H1 (cell line): ENCODE data around the gene KIF2C. TPM values are rescaled to one million over a fixed set of nuclear protein-coding genes. Genes with fewer than 3 reads are reported as not detected.

Source experiments
- CTCF ChIA-PET: fragments of 300-600 bp; sonication (Branson Sonifier 250); formaldehyde crosslinking; loops from one replicate; lab custom pipeline; 2021; ENCODE audit not compliant: partially characterized antibody; lab: Charles Lee
- POLR2A ChIA-PET: fragments of 300-600 bp; sonication (Branson Sonifier 250); formaldehyde crosslinking; loops from one replicate; lab custom pipeline; 2021; ENCODE audit warnings: inconsistent platforms; ENCODE audit not compliant: partially characterized antibody; lab: Charles Lee
- DNase-seq, 2 experiments: peaks; one replicate each; pipeline versions ENCODE4 v3.0.0 to v3.0.0-alpha.2; 2010 to 2022; ENCODE audit warnings: low spot score in 2 of 2, low read depth in 1 of 2, mixed read lengths in 1 of 2
- FAIRE-seq: peaks from 2 replicates; lab custom pipeline; 2011; peaks lifted over from hg19 to GRCh38; lab: Jason Lieb, UNC
- H2AFZ ChIP-seq: 2 replicates; pipeline ENCODE4 v1.8.1; 2012; ENCODE audit warnings: low read length, inconsistent platforms
- H2AK5ac ChIP-seq: 2 replicates; pipeline ENCODE4 v1.6.1; 2013; ENCODE audit warnings: low read depth, low read length
- H2BK120ac ChIP-seq: replicated peaks from 2 replicates; pipeline ENCODE3; 2013; ENCODE audit warnings: low read depth, low read length, inconsistent platforms
- H2BK12ac ChIP-seq: 2 replicates; pipeline ENCODE4 v1.6.1; 2013; ENCODE audit warnings: low read depth, low read length
- H2BK15ac ChIP-seq: 2 replicates; pipeline ENCODE4 v1.6.1; 2013; ENCODE audit warnings: low read length
- H2BK20ac ChIP-seq: 2 replicates; pipeline ENCODE4 v1.6.1; 2013; ENCODE audit warnings: low read length
- H2BK5ac ChIP-seq: 2 replicates; pipeline ENCODE4 v1.6.1; 2013; ENCODE audit warnings: low read depth, low read length
- H3K14ac ChIP-seq: 2 replicates; pipeline ENCODE4 v1.6.1; 2013; ENCODE audit warnings: inconsistent platforms; ENCODE audit not compliant: insufficient read length
- H3K18ac ChIP-seq: 2 replicates; pipeline ENCODE4 v1.6.1; 2013; ENCODE audit warnings: low read length; ENCODE audit errors: extremely low read depth
- H3K23ac ChIP-seq: 2 replicates; pipeline ENCODE4 v1.6.1; 2013; ENCODE audit warnings: inconsistent platforms; ENCODE audit not compliant: insufficient read length
- H3K23me2 ChIP-seq: 2 replicates; pipeline ENCODE4 v1.6.1; 2013; ENCODE audit warnings: low read depth, low read length
- H3K27ac ChIP-seq: 2 replicates; pipeline ENCODE4 v1.6.1; 2011; ENCODE audit warnings: low read depth, low read length, inconsistent platforms
- H3K27me3 ChIP-seq, 4 experiments: replicated peaks in 1 of 4; 1 replicate in 1 of 4; 2 replicates in 3 of 4; pipeline versions ENCODE4 v1.6.1 to v1.8.1; 2011 to 2013; ENCODE audit warnings: low read length in 3 of 4, mild to moderate bottlenecking in 3 of 4, inconsistent platforms in 2 of 4, mixed read lengths in 2 of 4, moderate library complexity in 1 of 4; ENCODE audit not compliant: control insufficient read depth in 3 of 4, insufficient read depth in 3 of 4; ENCODE audit errors: extremely low read depth in 1 of 4
- H3K36me3 ChIP-seq, 4 experiments: 2 replicates each; pipeline versions ENCODE4 v1.6.1 to v1.8.1; 2011 to 2013; ENCODE audit warnings: mild to moderate bottlenecking in 4 of 4, low read length in 3 of 4, moderate library complexity in 2 of 4, control low read depth in 1 of 4, inconsistent platforms in 1 of 4; ENCODE audit not compliant: insufficient read depth in 4 of 4, control insufficient read depth in 2 of 4
- H3K4ac ChIP-seq: replicated peaks from 2 replicates; pipeline ENCODE3; 2013; ENCODE audit warnings: low read length, low read depth, mixed read lengths, inconsistent platforms; ENCODE audit not compliant: insufficient read length
- H3K4me1 ChIP-seq, 4 experiments: replicated peaks in 1 of 4; 1 replicate in 1 of 4; 2 replicates in 3 of 4; pipeline versions ENCODE4 v1.6.1 to v1.8.1; 2011 to 2013; ENCODE audit warnings: low read length in 3 of 4, inconsistent platforms in 2 of 4, mixed read lengths in 1 of 4; ENCODE audit not compliant: insufficient read depth in 4 of 4, control insufficient read depth in 3 of 4
- H3K4me2 ChIP-seq, 2 experiments: 2 replicates each; pipeline versions ENCODE4 v1.6.1 to v1.8.1; 2011 to 2013; ENCODE audit warnings: low read depth in 2 of 2, low read length in 2 of 2, control low read depth in 1 of 2, inconsistent platforms in 1 of 2, mild to moderate bottlenecking in 1 of 2; ENCODE audit not compliant: insufficient read depth in 1 of 2
- H3K4me3 ChIP-seq, 4 experiments: fragments of 200-600, 300-600 bp in 1 of 4; sonication (generic), shearing (Covaris generic), sonication (Bioruptor Twin) in 1 of 4; 2 replicates each; pipeline versions ENCODE4 v1.5.1 to v1.8.1; 2011 to 2016; ENCODE audit warnings: low read length in 4 of 4, low read depth in 3 of 4, control low read depth in 2 of 4, inconsistent platforms in 2 of 4, mild to moderate bottlenecking in 2 of 4, mixed read lengths in 1 of 4, moderate library complexity in 1 of 4; ENCODE audit not compliant: insufficient read depth in 2 of 4; ENCODE audit errors: extremely low read depth in 1 of 4
- H3K56ac ChIP-seq: replicated peaks from 2 replicates; pipeline ENCODE3; 2013; ENCODE audit warnings: low read depth, mild to moderate bottlenecking, mixed read lengths, low read length, inconsistent platforms; ENCODE audit not compliant: insufficient read length
- H3K79me1 ChIP-seq: 2 replicates; pipeline ENCODE4 v1.6.1; 2013; ENCODE audit warnings: low read depth, low read length, control low read depth
- H3K79me2 ChIP-seq, 2 experiments: 2 replicates each; pipeline versions ENCODE4 v1.6.1 to v1.8.1; 2012 to 2013; ENCODE audit warnings: low read length in 2 of 2, mild to moderate bottlenecking in 2 of 2, inconsistent platforms in 1 of 2; ENCODE audit not compliant: insufficient read depth in 2 of 2, control insufficient read depth in 1 of 2
- H3K9ac ChIP-seq, 4 experiments: replicated peaks in 1 of 4; 1 replicate in 1 of 4; 2 replicates in 3 of 4; pipeline versions ENCODE4 v1.6.1 to v1.8.1; 2011 to 2013; ENCODE audit warnings: low read depth in 3 of 4, low read length in 3 of 4, control low read depth in 2 of 4, mild to moderate bottlenecking in 2 of 4, moderate library complexity in 2 of 4, inconsistent platforms in 1 of 4; ENCODE audit errors: extremely low read depth in 1 of 4
- H3K9me3 ChIP-seq, 2 experiments: 2 replicates each; pipeline versions ENCODE4 v1.6.1 to v1.8.1; 2012 to 2013; ENCODE audit warnings: mild to moderate bottlenecking in 2 of 2, moderate library complexity in 2 of 2, control low read depth in 1 of 2, inconsistent platforms in 1 of 2, low read depth in 1 of 2, low read length in 1 of 2, mixed read lengths in 1 of 2; ENCODE audit not compliant: insufficient read depth in 2 of 2
- H4K20me1 ChIP-seq, 2 experiments: replicated peaks in 1 of 2; 2 replicates each; pipeline versions ENCODE3 to v1.8.1; 2011 to 2013; ENCODE audit warnings: inconsistent platforms in 2 of 2, low read length in 2 of 2, mild to moderate bottlenecking in 1 of 2; ENCODE audit not compliant: insufficient read depth in 2 of 2, control insufficient read depth in 1 of 2
- H4K5ac ChIP-seq: 2 replicates; pipeline ENCODE4 v1.6.1; 2013; ENCODE audit warnings: low read length, low read depth, mixed read lengths, inconsistent platforms; ENCODE audit not compliant: insufficient read length
- H4K8ac ChIP-seq: 2 replicates; pipeline ENCODE4 v1.8.0; 2013; ENCODE audit warnings: mild to moderate bottlenecking, moderate library complexity, low read length, inconsistent platforms; ENCODE audit not compliant: insufficient read depth; ENCODE audit errors: extremely low read depth
- H4K91ac ChIP-seq: replicated peaks from 2 replicates; pipeline ENCODE3; 2013; ENCODE audit warnings: low read length, mixed read lengths, inconsistent platforms; ENCODE audit not compliant: insufficient read length
- ATF2 ChIP-seq: IDR thresholded peaks from 2 replicates; pipeline ENCODE4 v1.6.1; 2012; ENCODE audit warnings: low read length, inconsistent platforms
- BACH1 ChIP-seq: IDR thresholded peaks from 2 replicates; pipeline ENCODE4 v1.6.1; 2012; ENCODE audit warnings: low read length, improper control_type of control experiment
- BRCA1 ChIP-seq: IDR thresholded peaks from 2 replicates; pipeline ENCODE4 v1.6.1; 2012; ENCODE audit warnings: low read depth, low read length, improper control_type of control experiment
- CBX5 ChIP-seq: fragments of 300-800, 300-1000 bp; sonication (generic); IDR thresholded peaks from 2 replicates; pipeline ENCODE4 v1.7.1; 2016; ENCODE audit warnings: antibody characterized with exemption, low read length, low read depth
- CTBP2 ChIP-seq: IDR thresholded peaks from 2 replicates; pipeline ENCODE4 v1.7.0; 2011; ENCODE audit warnings: borderline replicate concordance, mild to moderate bottlenecking, moderate library complexity, mixed read lengths, low read length; ENCODE audit not compliant: insufficient read depth, insufficient read length
- JUND ChIP-seq: IDR thresholded peaks from 2 replicates; pipeline ENCODE4 v1.6.1; 2011; ENCODE audit warnings: mild to moderate bottlenecking, improper control_type of control experiment, low read length
- POLR2A ChIP-seq, 2 experiments: IDR thresholded peaks; 1 replicate in 1 of 2; 2 replicates in 1 of 2; pipeline ENCODE4 v1.6.1; 2011; ENCODE audit warnings: low read depth in 2 of 2, low read length in 2 of 2, mild to moderate bottlenecking in 2 of 2; ENCODE audit errors: control extremely low read depth in 1 of 2
- POLR2AphosphoS5 ChIP-seq: IDR thresholded peaks from 2 replicates; pipeline ENCODE4 v1.6.1; 2011; ENCODE audit warnings: low read depth, low read length
- RAD21 ChIP-seq, 2 experiments: IDR thresholded peaks in 1 of 2; conservative IDR thresholded peaks in 1 of 2; 2 replicates each; pipeline ENCODE4 v1.6.1; 2011; ENCODE audit warnings: low read depth in 2 of 2, low read length in 2 of 2, improper control_type of control experiment in 1 of 2, inconsistent platforms in 1 of 2, mild to moderate bottlenecking in 1 of 2, moderate library complexity in 1 of 2
- USF2 ChIP-seq: IDR thresholded peaks from 2 replicates; pipeline ENCODE4 v1.6.1; 2011; ENCODE audit warnings: low read length, improper control_type of control experiment
- WGBS, 2 experiments: shearing (Covaris generic) in 1 of 2; methylation state at CpG; one replicate each; pipeline versions ENCODE4 v1.1.6 to v1.1.7; 2013 to 2015; ENCODE audit warnings: low lambda C conversion rate in 2 of 2, mixed read lengths in 2 of 2, inconsistent platforms in 1 of 2, low coverage in 1 of 2, missing lambda C conversion rate in 1 of 2; ENCODE audit not compliant: insufficient replicate concordance in 2 of 2, insufficient coverage in 1 of 2, insufficient read length in 1 of 2; ENCODE audit errors: extremely low coverage in 1 of 2, missing lambda C conversion rate in 1 of 2; 5-methylcytosine and 5-hydroxymethylcytosine counted together
- polyA plus RNA-seq, 7 experiments: library from polyadenylated mRNA; depleted of rRNA in 3 of 7; stranded (reverse) in 5 of 7; unstranded in 2 of 7; fragments of >200 nt in 5 of 7; fragments of 200-250 nt in 2 of 7; gene quantifications; 1 replicate in 5 of 7; 2 replicates in 1 of 7; 4 replicates in 1 of 7; pipeline versions ENCODE4 v1.2.1 to v1.2.3, GENCODE V29; 2011 to 2013; ENCODE audit warnings: missing spikeins in 2 of 7, mixed read lengths in 2 of 7
- total RNA-seq: library from RNA; stranded (reverse); fragmentation: NEBNext Ultra II Directional; extraction: Animal tissue kit (Norgen Biotek cat#: 25700); gene quantifications from 2 replicates; pipeline ENCODE4 v1.2.1, GENCODE V29; 2021

Gene KIF2C
- total and polyA plus RNA-seq, 2 of the 8 experiments (the other 6 are each of a cell fraction or from before 2014, with no cell fraction given): 41.8 to 68.1 TPM

- CTCF ChIA-PET: interaction anchor here (0.6 to 3.0 kb wide), 7 partner anchors 9 to 523 kb away, joined by 3 to 11 read pairs (median 3); no protein-coding TSS in a partner anchor
- no peak overlapping the region for H3K27ac ChIP-seq
- TF ChIP-seq RAD21 (IDR thresholded peaks at IDR 0.05 in 1 of 2, conservative IDR thresholded peaks at IDR 0.05 in 1 of 2; ENCODE audit: low read depth in 2 of 2, low read length in 2 of 2): no peak
- no peak for TF ChIP-seq CBX5
- no peak for TF ChIP-seq JUND
- peak in 1 of 2 experiments; percentile 65; a peak in 2 of 3 replicates for TF ChIP-seq POLR2A (IDR thresholded peaks at IDR 0.05; ENCODE audit: control extremely low read depth in 1 of 2, low read depth in 2 of 2, low read length in 2 of 2)
- TF ChIP-seq BACH1: no peak
- no peak for TF ChIP-seq USF2
- no peak for TF ChIP-seq BRCA1
- TF ChIP-seq ATF2: 0 out of 2 replicates have a peak, but pooled peaks have one; percentile 20
- peak; percentile 81 for TF ChIP-seq POLR2AphosphoS5
- no peak for TF ChIP-seq CTBP2
Measured at GRCh38 chr1:44780583-44781121, 41.0 kb downstream of the KIF2C start.

More at GRCh38 chr1:44780583-44781121, 41.0 kb downstream of the KIF2C start:
- Histone ChIP-seq H3K18ac (no peak overlapping the region), H3K79me2 (peaks cover 15 to 30% of the 10 kb centered on the region in 2 experiments), H2AFZ (no peak overlapping the region), H3K9ac (no peak overlapping the region), H4K20me1 (peaks cover 13 to 21% of the 10 kb centered on the region in 2 experiments), H3K4me1 (peaks cover 0 to 18% (median 9%) of the 10 kb centered on the region in 4 experiments; a peak in 6 of 7 replicates), H3K23me2 (peaks cover 12% of the 10 kb centered on the region), H3K4me2 (no peak overlapping the region), H3K14ac (no peak overlapping the region), H2BK12ac (no peak overlapping the region), H3K56ac (no peak overlapping the region), H3K36me3 (peaks cover 24 to 54% (median 34%) of the 10 kb centered on the region in 4 experiments), H2BK20ac (no peak overlapping the region), H4K91ac (no peak overlapping the region), H2BK120ac (no peak overlapping the region), H2BK5ac (no peak overlapping the region), H3K9me3 (no peaks in the 10 kb centered on the region), H4K5ac (no peak overlapping the region), H4K8ac (no peak overlapping the region), H2BK15ac (no peak overlapping the region), H3K27me3 (peaks cover 0 to 3% (median 0%) of the 10 kb centered on the region in 4 experiments; a peak in 3 of 7 replicates), H3K4me3 (no peak overlapping the region), H3K79me1 (peaks cover 3% of the 10 kb centered on the region; the same call in 1 of the 2 replicates), H2AK5ac (no peak overlapping the region), H3K4ac (no peak overlapping the region), H3K23ac (no peak overlapping the region)
- FAIRE-seq (no peak), DNase-seq (no peak)
- POLR2A ChIA-PET: interaction anchor here (0.7 to 23.6 kb wide), 18 partner anchors 8 to 548 kb away, joined by 4 to 428 read pairs (median 15); partner anchors contain the start of genes BEST4, BTBD19, DYNLT4 and KIF2C
- 93% methylated on average over 14 of the region's 14 CpGs; no CpG with 5 or more reads in 1 of the 2 experiments for WGBS, 2 experiments
